Transverse colon (tissue), 4 donors: Measurements from ENCODE around the gene PITX1.
A peak's percentile ranks its signal among the peaks of the same experiment; 100 is the strongest.

Experiments used
- CTCF ChIP-seq, 5 experiments: fragments of 200-600 bp in 3 of 5; fragments of 450-650 bp in 2 of 5; sonication (generic) in 3 of 5; IDR thresholded peaks; 1 replicate in 2 of 5; 2 replicates in 3 of 5; pipeline ENCODE4 v1.5.1; 2016 to 2017; ENCODE audit warnings: antibody characterized with exemption in 5 of 5, inconsistent platforms in 3 of 5, mild to moderate bottlenecking in 2 of 5, moderate library complexity in 1 of 5
- POLR2A ChIP-seq: fragments of 450-650 bp; IDR thresholded peaks from one replicate; pipeline ENCODE4 v1.6.1; 2016; ENCODE audit warnings: antibody characterized with exemption, mild to moderate bottlenecking, moderate library complexity
- POLR2AphosphoS5 ChIP-seq, 3 donors: sonication (generic); formaldehyde crosslinking; IDR thresholded peaks; one replicate each; pipeline ENCODE4 v1.6.1; 2016; ENCODE audit warnings: antibody characterized with exemption in 3 of 3

GRCh38 chr5:135010502-135011354 is 23.3 kb downstream of the PITX1 start:
- TF ChIP-seq CTCF (IDR thresholded peaks at IDR 0.05) (peak in 2 of 5 experiments; percentile 8 to 9), POLR2AphosphoS5 (IDR thresholded peaks at IDR 0.05) (no peak), POLR2A (no peak)
